ENCODE data around the gene TRIM29. TPM values are rescaled to one million over a fixed set of nuclear protein-coding genes. Genes with fewer than 3 reads are reported as not detected.
"Not testable (repeated sequence)": the region's sequence is repeated elsewhere in the genome, so short reads cannot be mapped to it uniquely, and the experiment has no call there.

Gene TRIM29
- not detected for total RNA-seq
- long read RNA-seq: 0 reads

GRCh38 chr11:120137611-120138521, at the start of gene TRIM29:
Gene TRIM29, minus strand, starts transcription at chr11:120138113. Its CDS starts 82 bp downstream, at chr11:120138031.
- no peak for ATAC-seq
- intact Hi-C loops (cut with DNase I): no loop called here
- DNase-seq (ENCODE audit: missing footprints): no peak

DNA sequence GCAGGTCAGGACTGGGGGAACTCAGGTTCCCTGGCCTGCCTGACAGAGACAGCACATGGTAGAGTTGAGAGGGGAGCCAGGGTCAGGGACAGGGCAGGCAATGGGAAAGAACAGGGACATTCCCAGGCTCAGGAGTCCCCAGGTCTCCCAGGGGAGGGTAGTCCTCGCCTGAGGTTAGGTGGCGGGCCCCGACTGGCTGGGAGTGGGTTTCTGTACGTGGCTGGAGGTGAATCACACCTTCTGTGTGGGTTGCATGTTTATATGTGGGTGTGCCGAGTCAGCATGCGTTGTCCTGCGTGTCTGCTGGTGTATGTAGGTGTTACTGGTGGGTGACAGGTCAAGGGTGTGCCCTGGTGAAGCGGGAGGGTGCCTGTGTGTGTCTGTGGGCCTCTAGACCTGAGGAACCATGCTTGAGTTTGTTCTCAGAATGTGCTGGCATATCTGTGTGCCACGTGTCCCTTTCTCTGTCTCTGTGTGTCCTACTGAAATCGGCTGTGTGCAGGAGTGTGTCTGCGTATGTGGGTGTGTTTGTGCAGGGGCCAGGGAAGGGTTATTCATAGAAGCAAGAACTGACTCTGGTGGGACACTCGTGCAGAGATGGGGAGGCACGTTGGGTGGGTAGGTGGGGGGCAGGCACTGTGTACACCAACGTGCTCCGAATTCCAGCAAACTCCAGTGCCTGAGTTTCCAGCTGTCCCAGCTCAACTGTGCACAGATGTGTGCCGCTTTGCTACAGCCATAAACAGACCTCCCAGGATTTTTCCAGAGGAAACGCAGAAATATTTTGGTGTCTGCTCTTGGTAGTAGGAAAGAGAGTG, 49.1 kb upstream of the TRIM29 start:
- DNase-seq (ENCODE audit: missing footprints): no peak
- intact Hi-C loops (cut with DNase I): no loop called here
- ATAC-seq: no peak

GRCh38 chr11:120186456-120186773, 48.5 kb upstream of the TRIM29 start:
- ATAC-seq (no peak), DNase-seq (ENCODE audit: missing footprints) (no peak)
- intact Hi-C loops (cut with DNase I): no loop called here

DNA sequence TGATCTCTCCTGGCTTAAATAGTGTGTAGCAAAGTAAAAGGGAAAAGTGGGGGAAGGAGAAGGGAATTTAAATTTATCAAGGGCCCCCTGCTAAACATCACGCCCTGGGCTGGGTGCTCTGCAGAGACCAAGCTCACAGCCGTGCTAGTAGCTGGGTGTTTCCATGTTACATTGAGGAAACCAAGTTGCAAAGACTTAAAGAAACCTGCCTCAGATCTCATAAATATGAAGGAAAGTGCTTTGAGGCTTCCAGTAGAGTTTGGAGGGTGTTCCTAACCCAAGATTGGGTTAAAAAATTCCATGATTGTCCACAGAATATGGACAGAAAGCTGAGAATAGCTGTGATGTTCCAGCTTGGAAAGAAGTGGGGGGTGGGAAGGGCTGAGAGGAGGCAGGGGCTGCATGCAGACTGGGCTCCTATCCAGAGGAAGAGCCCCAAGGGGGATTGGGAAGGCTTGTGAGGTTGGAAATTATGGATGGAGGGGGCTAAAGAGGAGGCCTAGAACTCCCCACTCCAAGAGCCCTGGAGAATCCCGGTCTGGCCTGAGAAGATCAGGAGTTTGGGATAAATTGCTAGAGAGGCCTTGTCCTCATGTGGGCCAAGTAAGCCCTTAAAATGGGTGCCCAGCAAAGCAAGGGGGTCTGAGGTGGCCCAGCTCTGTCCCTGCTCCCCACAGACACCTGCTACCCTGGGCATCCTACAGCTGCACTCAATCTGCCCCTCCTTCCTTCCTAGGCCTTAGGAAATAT, 48.0 kb upstream of the TRIM29 start:
- intact Hi-C loops (cut with DNase I): loop anchor here (2.0 kb wide), 1 partner anchor 25 kb away; the partner anchor contains the start of gene OAF
- ATAC-seq (peak; percentile 10), DNase-seq (ENCODE audit: missing footprints) (no peak)

GRCh38 chr11:120184946-120185705, 47.2 kb upstream of the TRIM29 start:
- DNase-seq (ENCODE audit: missing footprints): peak; percentile 87
- peak; percentile 80 for ATAC-seq
- intact Hi-C loops (cut with DNase I): loop anchor here (2.0 kb wide), 1 partner anchor 26 kb away; the partner anchor contains the start of gene OAF

DNA sequence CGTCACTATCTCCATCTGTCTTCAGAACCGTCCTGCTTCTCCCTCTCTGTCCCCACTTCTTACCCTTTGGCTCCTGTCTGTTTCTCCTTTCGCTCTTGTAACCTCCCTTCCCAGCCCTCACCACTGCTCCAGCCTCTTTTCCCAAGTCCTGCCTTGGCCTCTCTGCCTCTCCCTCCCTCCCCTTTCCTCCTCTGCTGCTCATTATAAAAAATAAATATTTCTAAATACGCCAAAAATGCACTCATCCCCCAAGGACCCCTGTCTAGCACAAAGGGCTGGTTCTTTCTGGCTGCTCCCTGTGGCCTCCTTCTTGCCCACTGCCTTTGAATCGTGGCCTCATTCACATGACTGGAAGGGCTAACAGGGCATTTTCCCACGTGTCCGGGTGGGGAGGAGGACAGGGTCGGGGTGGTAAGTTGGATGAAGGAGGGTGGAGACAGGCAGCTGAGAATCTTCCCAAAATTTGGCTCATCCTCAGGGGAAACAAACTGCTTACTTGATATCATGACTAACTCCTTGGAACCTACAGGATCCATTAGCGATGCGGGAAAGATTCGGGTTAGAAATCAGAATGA, 46.5 kb upstream of the TRIM29 start:
- intact Hi-C loops (cut with DNase I): loop anchor here (2.0 kb wide), 1 partner anchor 26 kb away; the partner anchor contains the start of gene OAF
- DNase-seq (ENCODE audit: missing footprints): no peak
- ATAC-seq: peak; percentile 72

DNA sequence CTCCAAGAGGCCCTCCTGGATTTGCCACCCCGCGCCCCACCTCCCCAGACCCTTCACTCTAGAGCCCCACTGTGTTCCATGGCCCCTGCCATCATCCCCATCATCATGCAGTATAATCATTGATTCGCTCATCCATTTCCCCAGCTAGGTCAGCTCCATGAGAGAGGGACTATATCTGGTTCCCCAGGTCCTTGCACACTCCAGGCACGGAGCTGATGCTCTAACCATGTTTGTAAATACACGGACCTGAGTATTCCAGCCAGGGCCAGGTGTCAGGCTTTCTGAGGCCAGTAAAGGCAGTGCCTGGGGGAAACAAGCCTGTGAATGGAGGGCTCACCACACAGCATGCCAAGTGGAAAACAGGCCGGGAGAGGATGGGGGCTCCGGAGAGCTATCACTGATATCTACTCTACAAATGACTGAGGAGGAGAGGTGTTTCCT, 45.8 kb upstream of the TRIM29 start:
- intact Hi-C loops (cut with DNase I): loop anchor here (2.0 kb wide), 1 partner anchor 27 kb away; the partner anchor contains the start of gene OAF
- ATAC-seq (no peak), DNase-seq (ENCODE audit: missing footprints) (no peak)

GRCh38 chr11:120182790-120183491, 45.0 kb upstream of the TRIM29 start:
- no peak for ATAC-seq
- no peak for DNase-seq (ENCODE audit: missing footprints)
- intact Hi-C loops (cut with DNase I): no loop called here

- DNase-seq (ENCODE audit: missing footprints) (no peak), ATAC-seq (no peak)
- intact Hi-C loops (cut with DNase I): no loop called here
Measured at GRCh38 chr11:120182372-120182771, 44.5 kb upstream of the TRIM29 start.

DNA sequence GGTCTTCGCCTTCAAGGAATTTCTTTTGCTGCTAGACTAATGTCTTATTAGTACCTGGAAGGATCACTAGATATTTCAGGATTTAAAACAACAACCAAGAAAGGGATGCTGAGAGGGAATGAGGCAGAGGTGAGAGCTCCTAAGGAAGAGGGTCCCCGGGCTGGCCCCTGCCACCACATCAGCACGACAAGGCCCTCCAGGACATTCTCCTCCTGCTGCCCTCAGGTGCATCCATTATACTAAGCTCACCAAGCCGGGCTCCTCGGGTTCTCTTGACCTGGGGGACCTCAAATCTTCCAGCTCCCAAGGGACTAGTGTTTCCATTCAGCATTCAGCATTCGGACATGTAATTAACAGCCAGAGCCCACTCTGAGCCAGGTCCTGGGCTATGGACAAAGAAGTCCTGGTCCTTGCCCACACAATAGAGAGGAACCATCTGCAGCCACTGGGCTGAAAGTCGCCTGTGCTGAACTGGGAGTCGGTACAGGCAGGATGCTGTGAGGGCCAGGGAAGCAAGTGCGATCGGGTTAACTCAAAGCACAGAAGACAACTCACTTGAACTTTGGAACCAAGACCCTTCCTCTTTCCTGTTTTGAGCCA, 43.6 kb upstream of the TRIM29 start:
- no peak for DNase-seq (ENCODE audit: missing footprints)
- intact Hi-C loops (cut with DNase I): no loop called here
- ATAC-seq: no peak

GRCh38 chr11:120180551-120181232, 42.8 kb upstream of the TRIM29 start:
- no peak for DNase-seq (ENCODE audit: missing footprints)
- intact Hi-C loops (cut with DNase I): no loop called here
- no peak for ATAC-seq

GRCh38 chr11:120180063-120180462, 42.1 kb upstream of the TRIM29 start:
- intact Hi-C loops (cut with DNase I); ATAC-seq; DNase-seq (ENCODE audit: missing footprints): not testable (repeated sequence)

DNA sequence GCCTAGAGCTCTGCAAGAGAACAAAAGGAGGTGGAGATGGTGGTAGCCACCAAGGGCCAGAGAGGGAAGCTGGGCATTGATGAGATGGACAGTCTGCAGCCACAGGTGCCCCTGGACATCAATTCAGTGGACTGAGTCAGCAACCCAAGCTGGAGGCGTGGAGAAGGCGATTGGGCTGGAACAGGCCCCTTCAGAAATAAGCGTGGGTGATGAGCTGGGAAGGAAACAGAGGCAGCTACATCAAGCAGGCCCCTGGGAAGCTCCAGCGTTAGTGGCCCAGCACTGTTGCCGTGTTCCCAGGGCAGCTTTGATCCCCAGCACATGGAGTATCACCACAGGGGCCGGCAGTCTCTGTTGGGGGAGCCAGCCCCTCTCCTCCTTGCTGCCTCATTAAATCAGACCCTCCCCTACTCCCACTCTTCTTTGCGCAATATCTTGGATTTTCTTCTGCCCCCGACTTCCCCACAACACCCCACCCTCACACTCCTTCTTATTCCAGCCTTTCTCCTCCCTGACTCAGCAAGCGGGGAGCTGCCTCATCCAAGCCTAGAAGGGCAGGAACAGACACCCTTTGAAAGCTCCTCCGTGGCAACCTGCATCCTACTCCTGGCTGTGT, 41.3 kb upstream of the TRIM29 start:
- ATAC-seq (peak; percentile 18), DNase-seq (ENCODE audit: missing footprints) (no peak)
- intact Hi-C loops (cut with DNase I): no loop called here

- no peak for ATAC-seq
- intact Hi-C loops (cut with DNase I): no loop called here
- no peak for DNase-seq (ENCODE audit: missing footprints)
Measured at GRCh38 chr11:120178561-120179056, 40.7 kb upstream of the TRIM29 start.

GRCh38 chr11:120174866-120175265, 37.0 kb upstream of the TRIM29 start:
- intact Hi-C loops (cut with DNase I): no loop called here
- DNase-seq (ENCODE audit: missing footprints) (no peak), ATAC-seq (no peak)

DNA sequence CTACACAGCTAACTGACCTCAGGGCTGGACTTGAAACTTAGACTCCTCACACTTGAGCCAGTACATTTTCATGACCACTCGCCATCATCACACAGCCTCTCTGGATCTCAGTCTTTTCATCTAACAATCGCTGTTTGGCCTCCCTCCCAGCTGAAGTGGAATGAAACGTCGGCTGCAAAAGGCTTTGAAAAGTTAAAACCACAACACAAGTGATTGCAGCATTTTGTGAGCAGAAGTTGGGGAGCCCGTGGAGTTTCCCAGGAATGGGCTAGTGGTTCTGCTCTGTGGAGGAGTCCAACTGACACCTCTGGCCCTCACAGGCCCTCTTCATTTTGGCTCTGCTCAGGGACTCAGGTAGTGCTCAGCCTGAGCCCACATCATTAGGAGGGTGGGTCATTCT, 35.9 kb upstream of the TRIM29 start:
- DNase-seq (ENCODE audit: missing footprints) (no peak), ATAC-seq (no peak)
- intact Hi-C loops (cut with DNase I): no loop called here
